OCI-LY7 (cell line): ENCODE measurements around the gene UBXN11. TPM values are rescaled to one million over a fixed set of nuclear protein-coding genes. Genes with fewer than 3 reads are reported as not detected.

Experiments
- BruUV-seq: library from RNA; stranded (reverse); fragments of 400-500 nt; replicated peaks from 2 replicates; lab custom pipeline; 2021; lab: Mats Ljungman, UMichigan
- CTCF ChIA-PET: fragments of 300-600 bp; sonication (Branson Sonifier 250); formaldehyde crosslinking; loops from one replicate; lab custom pipeline; 2022; ENCODE audit warnings: antibody characterized with exemption; ENCODE audit not compliant: unreplicated experiment; lab: Charles Lee
- POLR2A ChIA-PET: fragments of 300-600 bp; sonication (Branson Sonifier 250); formaldehyde crosslinking; loops from one replicate; lab custom pipeline; 2022; ENCODE audit warnings: antibody characterized with exemption; lab: Charles Lee
- DNase-seq: peaks from one replicate; pipeline ENCODE4 v3.0.0-alpha.2; 2015; ENCODE audit warnings: low spot score
- H2AFZ ChIP-seq: fragments of 200-600 bp; sonication (generic), shearing (Covaris generic); 2 replicates; pipeline ENCODE4 v1.6.1; 2014; ENCODE audit warnings: mild to moderate bottlenecking, antibody characterized with exemption, low read length, moderate library complexity
- H3K27ac ChIP-seq: fragments of 200-600 bp; sonication (generic); 2 replicates; pipeline ENCODE4 v1.5.1; 2014; ENCODE audit warnings: mixed run types, low read depth, mild to moderate bottlenecking, moderate library complexity, low read length, inconsistent platforms; ENCODE audit not compliant: poor library complexity, severe bottlenecking
- H3K36me3 ChIP-seq: fragments of 200-600 bp; sonication (generic); 2 replicates; pipeline ENCODE4 v1.6.1; 2014; ENCODE audit warnings: mild to moderate bottlenecking, antibody characterized with exemption, low read length, moderate library complexity, mixed read lengths; ENCODE audit not compliant: insufficient read depth
- H3K4me1 ChIP-seq: fragments of 200-600 bp; sonication (generic); 2 replicates; pipeline ENCODE4 v1.5.1; 2014; ENCODE audit warnings: mild to moderate bottlenecking, low read length; ENCODE audit not compliant: insufficient read depth, poor library complexity, severe bottlenecking
- H3K4me2 ChIP-seq: fragments of 200-600 bp; sonication (generic); 2 replicates; pipeline ENCODE4 v1.6.1; 2014; ENCODE audit warnings: mild to moderate bottlenecking, low read length
- H3K4me3 ChIP-seq: fragments of 200-600 bp; sonication (generic); 2 replicates; pipeline ENCODE4 v1.5.1; 2014; ENCODE audit warnings: mild to moderate bottlenecking, low read depth, low read length; ENCODE audit not compliant: poor library complexity, severe bottlenecking
- H3K79me2 ChIP-seq: fragments of 200-600 bp; sonication (generic); 2 replicates; pipeline ENCODE4 v1.6.1; 2016; ENCODE audit warnings: low read depth, mild to moderate bottlenecking, low read length, moderate library complexity, mixed read lengths; ENCODE audit not compliant: insufficient read depth
- H3K9me2 ChIP-seq: fragments of 200-600 bp; sonication (generic); 2 replicates; pipeline ENCODE4 v1.6.1; 2016; ENCODE audit warnings: mild to moderate bottlenecking, low read length, mixed read lengths; ENCODE audit not compliant: insufficient read depth
- H3K9me3 ChIP-seq: fragments of 200-600 bp; sonication (generic); 2 replicates; pipeline ENCODE4 v1.6.1; 2014; ENCODE audit warnings: mild to moderate bottlenecking, mixed run types, low read length, mixed read lengths
- H4K20me1 ChIP-seq: fragments of 200-600 bp; sonication (generic); 2 replicates; pipeline ENCODE4 v1.6.1; 2014; ENCODE audit warnings: mild to moderate bottlenecking, antibody characterized with exemption, low read length, moderate library complexity, mixed read lengths; ENCODE audit not compliant: insufficient read depth
- CTCF ChIP-seq: fragments of 200-600 bp; sonication (generic); conservative IDR thresholded peaks from 2 replicates; pipeline ENCODE4 v1.5.1; 2014; ENCODE audit warnings: mild to moderate bottlenecking, antibody characterized with exemption, low read length, moderate library complexity, mixed read lengths
- EZH2phosphoT487 ChIP-seq: fragments of 200-600 bp; sonication (generic); IDR thresholded peaks from 2 replicates; pipeline ENCODE4 v1.6.1; 2018; ENCODE audit warnings: low read depth, borderline replicate concordance, mild to moderate bottlenecking, mixed run types, antibody characterized with exemption, low read length, moderate library complexity, mixed read lengths
- intact Hi-C: fragments of 100-400 bp; cut with micrococcal nuclease; formaldehyde crosslinking; loops from one replicate; pipeline ENCODE4 v1.10.0; 2022; ENCODE audit not compliant: unreplicated experiment
- total RNA-seq, 2 experiments: library from RNA; depleted of rRNA in 1 of 2; stranded (reverse); fragments of >200 nt in 1 of 2; shearing (Covaris generic) in 1 of 2; gene quantifications; 2 replicates each; pipeline ENCODE4 v1.2.3, GENCODE V29; 2014 to 2022

The UBXN11 gene
- total RNA-seq, 2 experiments from 2014 or later: 75.8 to 111 TPM

GRCh38 chr1:26268290-26269197 lies 37.9 kb downstream of the UBXN11 start:
- no peak for DNase-seq
- POLR2A ChIA-PET: no interaction called here
- Histone ChIP-seq H4K20me1 (no peaks in the 10 kb centered on the region), H3K27ac (no peak overlapping the region), H3K4me1 (no peaks in the 10 kb centered on the region), H3K4me3 (no peak overlapping the region), H3K9me3 (peaks cover 20% of the 10 kb centered on the region), H3K79me2 (no peaks in the 10 kb centered on the region), H3K4me2 (no peak overlapping the region), H3K36me3 (peaks cover 97% of the 10 kb centered on the region), H3K9me2 (no peaks in the 10 kb centered on the region), H2AFZ (no peak overlapping the region)
- TF ChIP-seq CTCF: no peak
- no peak for TF ChIP-seq EZH2phosphoT487
- CTCF ChIA-PET: no interaction called here
- no TSS peak for BruUV-seq
- intact Hi-C loops: no loop called here

GRCh38 chr1:26265405-26265804 lies 41.0 kb downstream of the UBXN11 start:
- Histone ChIP-seq H3K79me2 (no peaks in the 10 kb centered on the region), H4K20me1 (no peaks in the 10 kb centered on the region), H3K9me3 (peaks cover 20% of the 10 kb centered on the region), H3K4me1 (no peaks in the 10 kb centered on the region), H3K27ac (no peak overlapping the region), H3K9me2 (no peaks in the 10 kb centered on the region), H2AFZ (no peak overlapping the region), H3K4me2 (no peak overlapping the region), H3K4me3 (no peak overlapping the region), H3K36me3 (peaks cover 99% of the 10 kb centered on the region)
- BruUV-seq: no TSS peak
- CTCF ChIA-PET: no interaction called here
- POLR2A ChIA-PET: no interaction called here
- no peak for DNase-seq
- intact Hi-C loops: no loop called here
- no peak for TF ChIP-seq CTCF
- TF ChIP-seq EZH2phosphoT487: no peak

- intact Hi-C loops: no loop called here
- H2AFZ ChIP-seq: no peak overlapping the region
- H3K27ac ChIP-seq: no peak overlapping the region
- no peaks in the 10 kb centered on the region for H4K20me1 ChIP-seq
- ChIA-PET POLR2A (no interaction called here), CTCF (no interaction called here)
- TF ChIP-seq EZH2phosphoT487 (no peak), CTCF (no peak)
- H3K9me3 ChIP-seq: peaks cover 7% of the 10 kb centered on the region
- no peaks in the 10 kb centered on the region for H3K9me2 ChIP-seq
- no TSS peak for BruUV-seq
- no peaks in the 10 kb centered on the region for H3K79me2 ChIP-seq
- H3K4me3 ChIP-seq: no peak overlapping the region
- peaks cover 98% of the 10 kb centered on the region for H3K36me3 ChIP-seq
- no peaks in the 10 kb centered on the region for H3K4me1 ChIP-seq
- no peak for DNase-seq
- H3K4me2 ChIP-seq: no peak overlapping the region
Measured at GRCh38 chr1:26263212-26263611, 43.2 kb downstream of the UBXN11 start.
